ENCODE measurements around the gene GNMT.
"Not testable (repeated sequence)": the region's sequence is repeated elsewhere in the genome, so short reads cannot be mapped to it uniquely, and the experiment has no call there.

GNMT gene

DNA sequence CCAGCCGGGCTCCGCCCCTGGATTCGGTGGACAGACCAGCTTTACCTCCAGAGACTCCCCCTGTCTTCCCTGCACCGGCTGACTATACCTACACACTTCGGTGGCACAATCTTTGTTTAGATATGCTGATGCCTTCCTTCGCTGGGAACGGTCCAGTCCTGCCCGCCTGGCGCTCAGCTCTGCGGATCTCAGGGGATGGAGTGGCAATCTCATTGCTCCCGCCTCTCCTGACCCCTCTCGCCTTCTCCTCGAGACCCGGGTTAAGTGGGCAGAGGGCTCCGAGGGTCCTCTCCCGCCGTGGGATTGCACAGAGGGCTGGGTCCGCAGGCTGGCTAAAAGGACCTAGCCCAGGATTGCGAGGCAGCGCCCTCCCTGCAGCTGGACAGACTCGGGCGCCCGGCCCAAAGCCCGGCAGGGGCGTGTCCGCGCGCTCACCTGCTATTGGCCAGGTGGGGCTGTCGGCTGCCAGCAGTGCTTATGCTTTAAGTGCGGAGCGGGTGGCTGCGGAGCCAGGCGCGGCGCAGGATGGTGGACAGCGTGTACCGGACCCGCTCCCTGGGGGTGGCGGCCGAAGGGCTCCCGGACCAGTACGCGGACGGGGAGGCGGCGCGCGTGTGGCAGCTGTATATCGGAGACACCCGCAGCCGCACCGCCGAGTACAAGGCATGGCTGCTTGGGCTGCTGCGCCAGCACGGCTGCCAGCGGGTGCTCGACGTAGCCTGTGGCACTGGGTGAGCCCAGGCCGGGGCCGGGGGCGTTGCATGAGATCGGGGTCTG is at the start of gene GNMT:
GNMT (plus strand) TSS at position 512 of the 777 bp plus-strand sequence; CDS start at position 526, 14 bp downstream.
- DNase-seq = peak; percentile 55

DNA sequence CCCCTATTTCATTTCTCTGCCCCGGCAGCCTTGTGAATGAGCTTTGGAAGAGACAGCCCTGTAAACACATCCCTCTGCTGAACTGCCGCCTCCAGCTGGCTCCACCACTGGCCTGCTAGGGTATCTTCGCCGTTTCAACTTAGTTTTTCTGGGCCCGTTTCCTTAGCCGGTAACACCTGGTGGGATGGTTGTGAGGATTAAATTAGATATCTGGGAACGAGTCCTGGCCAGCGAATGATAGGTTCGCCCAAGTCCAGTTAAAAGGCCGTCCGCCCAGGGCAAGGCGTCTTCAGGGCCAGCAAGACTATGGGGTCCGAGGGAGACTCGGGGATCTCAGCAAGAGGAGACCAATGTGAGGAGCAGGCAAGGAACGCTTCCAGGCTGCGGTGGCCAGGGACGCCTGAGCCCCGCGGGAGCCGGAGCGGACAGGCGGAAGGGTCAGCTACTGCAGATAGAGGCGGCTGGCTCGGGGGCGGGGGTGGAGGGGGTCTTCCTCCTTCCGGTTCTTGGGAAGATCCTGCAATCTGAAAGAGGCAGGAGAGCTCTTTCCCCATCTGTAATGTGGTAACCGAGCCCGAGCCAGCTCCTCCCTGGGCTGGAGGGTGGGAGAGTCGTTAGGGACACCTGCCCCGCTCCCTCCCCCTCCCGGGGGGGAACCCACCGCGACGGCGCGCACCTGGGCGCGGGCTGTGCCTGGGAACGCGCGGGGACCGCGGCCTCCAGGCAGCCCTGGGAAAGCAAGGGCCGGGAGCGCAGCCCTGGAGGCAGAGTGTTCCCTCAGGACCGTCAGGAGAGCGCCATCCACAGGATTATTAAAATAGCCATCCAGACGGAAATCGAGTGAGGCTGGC is 49.2 kb upstream of the GNMT start:
- DNase-seq = no peak

DNA sequence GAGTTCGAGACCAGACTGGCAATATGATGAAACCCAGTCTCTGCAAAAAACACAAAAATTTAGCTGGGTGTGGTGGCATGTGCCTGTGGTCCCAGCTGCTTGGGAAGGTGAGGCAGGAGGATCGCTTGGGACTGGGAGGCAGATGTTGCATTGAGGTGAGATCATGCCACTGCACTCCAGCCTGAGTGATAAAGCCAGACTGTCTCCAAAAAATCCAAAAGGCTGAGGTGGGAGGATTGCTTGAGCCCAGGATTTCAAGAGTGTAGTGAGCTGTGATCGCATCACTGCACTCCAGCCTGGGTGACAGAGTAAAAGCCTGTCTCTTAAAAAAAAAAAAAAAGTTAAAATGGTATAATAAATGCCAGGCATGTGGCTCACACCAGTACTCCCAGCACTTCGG is 46.0 kb upstream of the GNMT start:
- no peak for DNase-seq

DNA sequence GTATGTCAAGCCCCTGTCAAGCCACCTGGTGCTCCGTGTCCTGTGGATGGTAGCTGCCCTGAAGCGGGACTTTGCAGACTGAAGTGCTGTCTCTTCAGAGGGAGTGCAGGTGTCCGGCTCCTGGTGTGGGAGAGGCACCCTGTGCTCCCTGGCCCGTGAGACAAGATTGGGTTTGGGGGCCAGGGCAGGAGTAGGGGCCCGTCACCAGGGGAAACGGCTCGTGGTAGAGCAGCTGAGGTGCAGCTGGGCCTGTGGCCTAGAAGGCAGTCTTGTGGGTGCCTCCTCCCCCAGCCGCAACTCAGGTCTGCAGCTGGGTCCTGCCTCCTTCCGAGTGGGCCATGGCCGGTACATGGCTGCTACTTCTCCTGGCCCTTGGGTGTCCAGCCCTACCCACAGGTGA is 44.8 kb upstream of the GNMT start, which contains the start of gene PTCRA:
PTCRA (plus strand) TSS at position 322 of the 400 bp plus-strand sequence; CDS start at position 339, 17 bp downstream.
- DNase-seq = no peak

DNA sequence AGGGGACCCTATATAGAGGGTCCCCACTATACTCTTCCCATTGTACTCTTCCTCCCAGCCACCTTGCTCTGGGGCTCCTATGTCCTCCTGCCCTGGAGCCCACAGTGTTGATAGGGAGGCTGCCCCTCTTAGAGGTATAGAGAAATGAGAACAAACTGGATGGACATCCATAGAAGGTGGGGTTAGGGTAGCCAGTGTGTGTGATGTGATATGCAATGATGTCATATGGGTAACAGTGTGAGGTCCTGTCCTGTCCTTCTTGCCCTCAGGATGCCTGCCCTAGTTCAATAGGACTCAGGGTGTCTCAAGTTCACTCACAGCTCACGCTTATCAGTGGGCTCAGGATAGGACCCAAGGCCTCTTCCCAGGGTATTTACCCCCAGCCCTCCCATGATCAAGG is 44.3 kb upstream of the GNMT start:
- DNase-seq = no peak

DNA sequence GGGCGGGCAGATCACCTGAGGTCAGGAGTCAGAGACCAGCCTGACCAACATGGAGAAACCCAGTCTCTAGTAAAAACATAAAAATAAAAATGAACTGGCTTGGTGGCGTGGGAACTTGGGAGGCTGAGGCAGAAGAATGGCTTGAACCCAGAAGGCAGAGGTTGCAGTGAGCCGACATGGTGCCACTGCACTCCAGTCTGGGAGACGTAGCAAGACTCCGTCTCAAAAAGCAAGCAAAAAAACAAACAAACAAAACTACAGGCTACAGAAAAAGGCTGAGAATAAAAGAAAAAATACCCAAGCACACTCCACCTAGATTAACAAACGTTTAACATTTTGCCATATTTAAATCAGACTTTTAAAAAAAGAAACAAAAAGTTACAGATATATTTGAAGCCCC is 38.8 kb upstream of the GNMT start:
- DNase-seq = no peak

DNA sequence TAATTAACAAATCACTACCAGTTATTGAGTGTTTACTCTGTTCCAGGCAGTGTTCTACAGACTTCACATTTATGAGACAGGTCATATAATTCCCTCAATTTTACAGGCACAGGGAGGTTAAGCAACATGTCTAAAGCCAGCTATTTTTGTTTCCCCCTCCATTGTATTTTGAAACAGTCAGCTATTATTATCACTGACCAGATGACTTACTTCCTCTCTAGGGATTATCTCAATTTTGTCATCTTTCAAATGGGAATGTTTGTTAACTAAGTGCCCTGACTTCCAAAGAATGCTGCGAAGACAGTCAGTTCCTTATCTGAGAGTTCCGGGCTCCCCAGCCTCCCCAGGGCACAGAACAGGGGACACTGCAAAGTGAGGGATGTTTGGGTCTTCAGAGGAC is 36.9 kb upstream of the GNMT start:
- no peak for DNase-seq

DNA sequence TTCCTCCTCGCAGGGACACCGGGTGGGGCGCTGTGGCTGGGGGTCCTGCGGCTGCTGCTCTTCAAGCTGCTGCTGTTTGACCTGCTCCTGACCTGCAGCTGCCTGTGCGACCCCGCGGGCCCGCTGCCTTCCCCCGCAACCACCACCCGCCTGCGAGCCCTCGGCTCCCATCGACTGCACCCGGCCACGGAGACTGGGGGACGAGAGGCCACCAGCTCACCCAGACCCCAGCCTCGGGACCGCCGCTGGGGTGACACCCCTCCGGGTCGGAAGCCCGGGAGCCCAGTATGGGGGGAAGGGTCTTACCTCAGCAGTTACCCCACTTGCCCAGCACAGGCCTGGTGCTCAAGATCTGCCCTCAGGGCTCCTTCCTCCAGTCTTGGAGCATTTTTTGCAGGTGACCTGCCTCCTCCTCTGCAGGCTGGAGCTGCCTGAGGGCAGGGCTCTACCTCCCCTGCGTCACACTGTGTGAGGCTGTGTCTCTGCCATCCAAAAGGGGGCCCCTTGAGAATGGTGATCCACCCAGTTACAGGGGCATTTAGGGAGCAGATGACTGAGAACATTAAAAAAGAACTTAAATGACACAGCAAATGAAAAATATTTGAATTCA is 35.2 kb upstream of the GNMT start:
- no peak for DNase-seq

DNA sequence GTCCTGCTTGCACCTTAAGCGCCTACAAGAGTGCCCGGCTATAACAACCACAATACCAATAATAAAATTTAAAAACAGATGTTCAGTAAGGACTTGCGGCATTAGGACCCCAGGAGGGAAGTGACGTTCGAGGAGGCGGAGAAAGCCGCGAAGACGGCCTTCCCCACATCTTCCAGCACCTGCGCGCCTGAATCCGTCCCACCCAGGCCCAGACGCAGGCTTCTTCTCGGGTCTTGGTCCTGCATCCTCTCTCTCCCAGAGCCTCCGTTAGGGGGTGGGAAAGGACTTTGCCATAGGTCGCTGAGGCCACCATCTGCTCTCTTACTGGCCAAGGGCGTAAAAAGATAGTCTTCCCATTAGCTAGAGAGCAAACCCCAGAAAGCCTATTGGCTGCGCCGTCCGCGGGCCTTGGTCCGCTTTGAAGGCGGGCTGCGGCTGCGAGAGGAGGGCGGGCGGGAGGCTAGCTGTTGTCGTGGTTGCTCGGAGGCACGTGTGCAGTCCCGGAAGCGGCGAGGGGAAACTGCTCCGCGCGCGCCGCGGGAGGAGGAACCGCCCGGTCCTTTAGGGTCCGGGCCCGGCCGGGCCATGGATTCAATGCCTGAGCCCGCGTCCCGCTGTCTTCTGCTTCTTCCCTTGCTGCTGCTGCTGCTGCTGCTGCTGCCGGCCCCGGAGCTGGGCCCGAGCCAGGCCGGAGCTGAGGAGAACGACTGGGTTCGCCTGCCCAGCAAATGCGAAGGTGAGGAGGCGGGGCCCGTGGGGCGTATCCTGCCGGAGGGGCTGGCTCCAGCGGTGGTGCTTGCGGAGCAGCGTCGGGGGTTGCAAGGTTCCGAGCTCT is 31.4 kb upstream of the GNMT start, which contains the start of gene CNPY3:
CNPY3 (plus strand) TSS at position 495 of the 835 bp plus-strand sequence; CDS start at position 586, 91 bp downstream.
- peak; percentile 95 for DNase-seq

DNA sequence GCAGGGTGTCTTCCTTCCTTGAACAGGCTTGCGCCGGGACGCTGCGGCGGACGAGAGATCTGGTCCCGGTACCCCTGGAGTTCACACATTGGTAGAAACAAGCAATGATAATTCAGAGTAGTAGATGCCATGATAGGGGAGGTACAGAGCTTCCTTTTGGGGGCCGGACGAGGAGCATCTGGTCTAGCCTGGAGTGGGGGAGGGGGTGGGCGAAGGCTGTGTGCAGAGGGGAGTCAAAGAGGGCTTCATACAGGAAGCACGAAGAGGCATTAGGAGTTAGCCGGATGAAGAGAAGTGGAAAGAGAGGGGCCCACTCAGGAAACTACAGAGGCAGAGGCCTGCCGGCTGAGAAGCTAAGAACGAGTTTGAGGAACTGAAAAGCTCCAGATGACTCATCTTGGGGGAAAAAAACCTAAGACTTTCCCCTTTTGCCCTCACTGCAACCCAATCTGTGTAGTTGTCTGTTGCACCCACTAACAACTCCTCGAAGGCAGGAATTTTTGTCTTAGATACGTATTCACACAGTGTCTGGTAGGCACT is 30.7 kb upstream of the GNMT start:
- no peak for DNase-seq

DNA sequence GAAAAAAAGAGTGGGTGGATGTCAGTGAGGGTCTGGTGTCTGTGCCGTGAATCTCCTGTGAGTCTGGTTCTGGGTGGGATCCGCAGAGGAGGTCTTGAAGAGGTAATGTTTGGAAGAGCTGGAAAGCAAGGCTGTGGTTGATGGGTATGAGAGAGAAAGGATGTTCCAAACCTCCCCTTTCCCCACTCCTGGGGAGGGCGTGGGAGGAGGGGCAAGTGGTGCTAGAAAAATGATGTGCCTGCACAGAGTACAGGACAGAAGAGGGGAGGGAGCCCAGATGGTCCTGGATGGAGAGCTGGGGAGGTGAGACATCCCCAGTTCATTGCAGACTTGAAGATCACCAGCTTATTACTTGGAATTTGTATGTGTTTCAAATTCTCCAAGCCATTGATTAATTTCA is 28.1 kb upstream of the GNMT start:
- no peak for DNase-seq

DNA sequence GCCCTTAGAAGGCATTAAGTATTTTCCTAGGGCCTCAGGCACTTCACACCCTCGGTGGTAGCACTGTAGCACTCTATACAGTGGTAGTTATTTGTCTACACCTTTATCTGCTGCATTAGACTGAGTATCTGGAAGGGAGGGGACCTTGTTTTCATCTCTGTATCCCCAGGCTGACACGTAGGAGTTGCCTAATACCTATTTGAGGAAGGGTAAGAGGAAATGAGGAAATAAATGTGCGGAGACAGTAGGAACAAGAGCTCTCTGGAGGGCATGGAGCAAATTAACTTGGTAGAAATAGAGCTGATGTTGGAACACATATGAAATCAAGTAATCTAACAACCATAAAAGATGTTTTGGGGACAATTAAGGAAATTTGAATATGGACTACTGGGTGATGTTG is 27.3 kb upstream of the GNMT start:
- DNase-seq = no peak

DNA sequence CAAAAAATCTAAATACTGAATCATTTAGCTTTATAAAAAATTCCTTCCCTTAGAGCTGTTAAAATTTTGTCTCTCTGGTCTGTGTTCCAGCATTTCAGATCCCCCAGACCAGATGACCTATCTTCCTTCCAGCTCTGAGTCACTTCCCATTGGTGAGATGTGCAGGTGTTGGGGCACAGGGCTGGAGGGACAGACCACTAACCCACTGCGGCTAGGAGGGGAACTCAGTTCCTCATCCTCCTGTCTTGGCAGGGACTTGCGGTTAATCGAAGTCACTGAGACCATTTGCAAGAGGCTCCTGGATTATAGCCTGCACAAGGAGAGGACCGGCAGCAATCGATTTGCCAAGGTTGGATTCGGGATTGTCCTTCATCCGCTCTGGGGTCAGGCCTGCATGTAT is 25.2 kb upstream of the GNMT start:
- DNase-seq = no peak

DNA sequence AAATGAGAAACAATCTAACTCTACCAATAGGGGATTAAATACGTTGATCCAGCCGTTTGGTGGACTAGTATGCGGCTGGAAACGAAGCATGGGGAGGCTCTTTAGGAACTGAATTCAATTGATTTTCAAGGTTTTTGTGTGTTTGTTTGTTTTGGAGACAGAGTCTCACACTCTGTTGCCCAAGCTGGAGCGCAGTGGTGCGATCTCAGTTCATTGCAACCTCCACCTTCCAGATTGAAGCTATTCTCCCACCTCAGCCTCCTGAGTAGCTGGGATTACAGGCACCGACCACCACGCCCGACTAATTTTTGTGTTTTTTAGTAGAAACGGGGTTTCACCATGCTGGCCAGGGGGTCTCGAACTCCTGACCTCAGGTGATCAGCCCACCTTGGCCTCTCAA is 24.2 kb upstream of the GNMT start:
- no peak for DNase-seq

DNA sequence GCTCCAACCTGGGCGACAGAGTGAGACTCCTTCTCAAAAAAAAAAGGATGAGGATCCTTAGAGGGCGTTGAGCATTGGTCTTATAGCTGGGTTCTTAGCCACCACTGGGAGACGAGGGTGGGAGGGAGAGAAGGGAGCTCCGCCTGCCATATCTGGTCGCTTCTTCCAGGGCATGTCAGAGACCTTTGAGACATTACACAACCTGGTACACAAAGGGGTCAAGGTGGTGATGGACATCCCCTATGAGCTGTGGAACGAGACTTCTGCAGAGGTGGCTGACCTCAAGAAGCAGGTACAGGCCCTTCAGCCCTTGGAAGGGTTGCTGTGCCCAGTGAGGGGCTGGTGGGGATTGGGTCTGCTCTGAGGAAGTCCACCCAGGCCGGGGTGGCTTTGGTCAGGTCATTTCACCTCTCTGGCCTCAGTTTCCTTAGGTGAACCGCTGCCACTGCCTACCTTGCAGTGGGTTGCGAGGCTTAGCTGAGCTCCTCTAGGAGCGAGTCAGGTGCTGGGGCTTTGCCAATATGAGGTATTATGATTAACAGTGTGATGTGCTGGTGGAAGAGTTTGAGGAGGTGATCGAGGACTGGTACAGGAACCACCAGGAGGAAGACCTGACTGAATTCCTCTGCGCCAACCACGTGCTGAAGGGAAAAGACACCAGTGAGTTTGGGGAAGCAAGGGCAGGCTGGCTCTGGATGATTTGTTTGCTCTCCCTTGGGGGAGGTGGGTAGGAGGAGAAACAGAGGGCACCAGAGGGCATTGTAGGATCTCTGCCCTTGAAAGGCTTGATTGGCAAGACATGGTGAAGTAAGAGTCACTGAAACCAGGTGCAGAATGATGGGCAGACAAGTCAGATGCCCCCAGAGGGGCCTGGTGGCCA is 22.8 kb upstream of the GNMT start:
- no peak for DNase-seq

DNA sequence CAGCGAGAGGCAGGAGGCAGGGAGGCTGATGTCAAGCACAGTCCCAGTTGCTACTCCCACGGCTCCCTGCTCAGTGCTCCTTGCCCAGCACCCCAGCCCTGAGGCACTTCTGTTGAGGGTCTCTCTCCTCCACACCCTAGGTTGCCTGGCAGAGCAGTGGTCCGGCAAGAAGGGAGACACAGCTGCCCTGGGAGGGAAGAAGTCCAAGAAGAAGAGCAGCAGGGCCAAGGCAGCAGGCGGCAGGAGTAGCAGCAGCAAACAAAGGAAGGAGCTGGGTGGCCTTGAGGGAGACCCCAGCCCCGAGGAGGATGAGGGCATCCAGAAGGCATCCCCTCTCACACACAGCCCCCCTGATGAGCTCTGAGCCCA is 22.1 kb upstream of the GNMT start:
- DNase-seq = no peak

DNA sequence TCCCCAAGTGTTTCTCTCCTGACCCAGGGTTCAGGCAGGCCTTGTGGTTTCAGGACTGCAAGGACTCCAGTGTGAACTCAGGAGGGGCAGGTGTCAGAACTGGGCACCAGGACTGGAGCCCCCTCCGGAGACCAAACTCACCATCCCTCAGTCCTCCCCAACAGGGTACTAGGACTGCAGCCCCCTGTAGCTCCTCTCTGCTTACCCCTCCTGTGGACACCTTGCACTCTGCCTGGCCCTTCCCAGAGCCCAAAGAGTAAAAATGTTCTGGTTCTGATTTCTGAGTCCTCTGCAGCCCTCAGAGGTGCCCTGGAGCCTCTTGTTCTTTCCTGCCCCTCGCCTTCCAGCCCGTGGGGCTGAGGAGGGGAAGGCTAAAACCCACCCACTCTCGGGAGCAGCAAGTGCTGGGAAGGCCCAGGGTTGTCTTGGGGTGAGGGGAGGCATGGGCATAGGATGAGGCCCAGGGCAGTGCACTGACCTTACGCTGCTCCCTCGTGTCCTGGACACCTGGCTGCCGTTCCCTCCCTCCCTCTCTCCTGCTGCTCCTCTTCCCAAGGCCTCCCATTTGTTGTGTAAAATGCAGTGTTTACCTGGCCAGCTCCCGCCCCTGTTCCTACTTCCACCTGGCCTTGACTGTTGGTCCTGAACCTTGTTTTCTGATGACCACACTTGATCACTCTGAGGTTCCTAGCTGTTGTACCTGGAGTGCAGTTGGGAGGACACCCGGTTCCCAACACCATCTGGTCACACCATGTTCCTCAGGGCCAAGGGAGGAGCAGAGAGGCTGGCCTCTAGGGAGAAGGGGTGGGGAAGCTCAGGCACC is 21.4 kb upstream of the GNMT start:
- DNase-seq = no peak

DNA sequence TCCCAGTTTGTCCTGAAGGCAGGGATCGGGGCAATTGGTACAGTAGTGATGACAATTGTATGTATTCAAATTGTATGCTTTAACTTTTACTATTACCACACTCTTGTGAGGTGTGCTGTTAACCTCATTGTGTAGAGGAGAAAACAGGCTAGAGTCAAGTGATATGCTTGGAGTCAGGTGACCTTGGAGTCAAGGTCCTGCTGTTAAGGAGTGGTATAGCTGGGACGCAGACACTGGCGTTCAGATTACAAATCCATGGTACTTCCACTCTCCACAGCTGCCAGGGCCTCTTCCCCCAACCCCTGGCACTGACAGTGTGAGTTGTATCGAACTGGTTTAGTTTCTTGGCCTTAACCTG is 20.8 kb upstream of the GNMT start:
- DNase-seq = no peak

DNA sequence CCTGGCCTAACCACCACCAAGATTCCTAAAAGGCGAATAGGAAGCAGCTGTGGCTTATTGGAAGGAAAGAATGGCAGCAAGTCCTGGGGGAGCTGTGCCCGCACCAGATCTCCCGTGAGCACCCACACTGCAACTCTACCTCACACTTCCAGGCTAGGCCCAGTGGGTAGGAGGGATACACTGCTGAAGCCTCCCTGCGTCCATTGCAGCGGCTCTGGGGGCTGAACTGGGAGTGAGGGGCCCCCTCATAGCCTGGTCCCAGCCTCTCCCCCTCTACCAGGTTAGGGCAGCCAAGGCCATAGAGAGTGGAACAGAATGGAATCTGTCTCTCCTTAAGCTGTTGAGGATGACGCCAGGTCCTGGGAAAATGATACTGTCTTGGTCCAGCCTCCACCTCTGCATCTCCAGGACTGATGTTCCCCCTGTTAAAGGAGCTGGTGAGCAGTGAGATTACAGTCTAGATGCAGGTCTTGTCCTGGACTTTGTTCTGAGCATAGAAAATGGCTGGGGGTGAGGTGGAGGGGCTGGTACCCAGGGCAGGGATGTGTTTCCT is 20.0 kb upstream of the GNMT start:
- no peak for DNase-seq

DNA sequence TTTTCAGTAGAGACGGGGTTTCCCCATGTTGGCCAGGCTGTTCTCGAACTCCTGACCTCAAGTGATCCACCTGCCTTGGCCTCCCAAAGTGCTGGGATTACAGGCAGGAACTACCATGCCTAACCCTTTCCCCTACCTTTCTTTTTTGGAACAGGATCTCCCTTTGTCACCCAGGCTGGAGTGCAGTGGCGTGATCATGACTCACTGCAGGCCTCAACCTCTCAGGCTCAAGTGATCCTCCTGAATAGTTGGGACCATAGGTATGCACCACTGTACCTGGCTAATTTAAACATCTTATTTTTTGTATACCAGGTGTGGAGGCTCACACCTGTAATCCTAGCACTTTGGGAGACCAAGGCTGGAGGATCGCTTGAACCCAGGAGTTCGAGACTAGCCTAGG is 19.2 kb upstream of the GNMT start:
- not testable (repeated sequence) for DNase-seq
